OCI-LY3 (cell line): ENCODE results near the gene PLAAT4.

ENCODE experiments used
- CTCF ChIP-seq: fragments of 200-600, 300-600 bp; sonication (generic); IDR thresholded peaks from 2 replicates; pipeline ENCODE4 v1.5.1; 2014; ENCODE audit warnings: antibody characterized with exemption, low read length, low read depth
- EZH2phosphoT487 ChIP-seq: fragments of 200-600 bp; shearing (Covaris generic); IDR thresholded peaks from 2 replicates; pipeline ENCODE4 v1.6.1; 2018; ENCODE audit warnings: antibody characterized with exemption, mixed run types, low read depth

- no peak for TF ChIP-seq CTCF
- TF ChIP-seq EZH2phosphoT487, result no peak
Observed at GRCh38 chr11:63507511-63507910, 29.1 kb upstream of the PLAAT4 start.
